ENCODE measurements around the gene ZBED6. TPM values are rescaled to one million over a fixed set of nuclear protein-coding genes. Genes with fewer than 3 reads are reported as not detected.

The ZBED6 gene
- polyA plus RNA-seq, 1 donor from 2014 or later: 5.1 TPM

DNA sequence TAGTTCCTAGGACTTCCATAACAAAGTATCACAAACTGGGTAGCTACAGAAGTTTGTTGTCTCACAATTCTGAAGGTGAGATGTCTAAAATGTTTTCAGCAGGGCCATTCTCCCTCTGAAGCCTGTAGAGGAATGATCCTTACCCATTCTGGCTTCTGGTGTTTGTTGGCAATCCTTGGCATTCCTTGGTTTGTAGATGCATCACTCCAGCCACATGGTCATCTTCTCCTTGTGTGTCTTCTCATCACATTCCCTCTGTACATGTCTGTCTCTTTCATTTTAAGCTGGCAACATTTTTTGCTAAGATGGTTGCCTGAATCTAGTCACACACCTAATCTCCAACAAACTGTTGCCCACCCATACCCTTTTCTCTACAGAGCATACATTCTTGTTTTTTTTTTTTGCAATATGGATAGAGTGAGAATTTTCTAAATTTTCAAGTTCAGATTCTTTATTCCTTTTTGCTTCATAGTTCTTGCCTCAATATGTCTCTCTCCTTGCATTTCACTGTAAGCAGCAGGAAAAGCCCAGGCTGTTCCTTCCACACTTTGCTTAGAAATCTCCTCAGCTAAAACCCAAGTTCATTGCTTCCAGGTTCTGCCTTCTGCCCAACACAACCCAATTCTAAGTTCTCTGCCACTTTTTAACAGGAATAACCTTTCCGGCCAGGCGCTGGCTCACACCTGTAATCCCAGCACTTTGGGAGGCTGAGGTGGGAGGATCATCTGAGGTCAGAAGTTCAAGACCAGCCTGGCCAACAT lies 18.3 kb downstream of the ZBED6 start:
- Histone ChIP-seq H4K20me1 (ENCODE audit: insufficient read depth) (no peaks in the 10 kb centered on the region), H3K27me3 (ENCODE audit: insufficient read depth, low read depth, low read length) (no peaks in the 10 kb centered on the region), H3K4me2 (ENCODE audit: low read length) (no peak overlapping the region), H3K79me2 (replicated peaks; ENCODE audit: insufficient read depth, low read length) (peaks cover 10% of the 10 kb centered on the region), H3K9me3 (ENCODE audit: low read length) (no peaks in the 10 kb centered on the region), H3K4me3 (ENCODE audit: low read length) (no peak overlapping the region), H3K36me3 (ENCODE audit: insufficient read depth, low read length) (no peaks in the 10 kb centered on the region), H3K27ac (ENCODE audit: low read length) (no peak overlapping the region), H2AFZ (ENCODE audit: low read depth, low read length) (no peak overlapping the region), H3K9me2 (ENCODE audit: insufficient read depth, low read length) (no peaks in the 10 kb centered on the region), H3K9ac (ENCODE audit: low read length) (no peak overlapping the region), H3F3A (ENCODE audit: insufficient read depth, low read length, poor library complexity, severe bottlenecking) (no peaks in the 10 kb centered on the region)
- TF ChIP-seq RAD21 (conservative IDR thresholded peaks at IDR 0.05) (no peak), TAF1 (IDR thresholded peaks at IDR 0.05; ENCODE audit: low read depth) (no peak), EP300 (conservative IDR thresholded peaks at IDR 0.05; ENCODE audit: poor library complexity, severe bottlenecking) (no peak), MXI1 (conservative IDR thresholded peaks at IDR 0.05; ENCODE audit: poor library complexity, severe bottlenecking) (no peak), SMC3 (conservative IDR thresholded peaks at IDR 0.05; ENCODE audit: poor library complexity) (no peak), EZH2 (IDR thresholded peaks at IDR 0.05; ENCODE audit: borderline replicate concordance, insufficient read depth, low read length, poor library complexity, severe bottlenecking) (no peak), POLR2AphosphoS5 (IDR thresholded peaks at IDR 0.05) (no peak)
- TF ChIP-seq, protein P1, sequence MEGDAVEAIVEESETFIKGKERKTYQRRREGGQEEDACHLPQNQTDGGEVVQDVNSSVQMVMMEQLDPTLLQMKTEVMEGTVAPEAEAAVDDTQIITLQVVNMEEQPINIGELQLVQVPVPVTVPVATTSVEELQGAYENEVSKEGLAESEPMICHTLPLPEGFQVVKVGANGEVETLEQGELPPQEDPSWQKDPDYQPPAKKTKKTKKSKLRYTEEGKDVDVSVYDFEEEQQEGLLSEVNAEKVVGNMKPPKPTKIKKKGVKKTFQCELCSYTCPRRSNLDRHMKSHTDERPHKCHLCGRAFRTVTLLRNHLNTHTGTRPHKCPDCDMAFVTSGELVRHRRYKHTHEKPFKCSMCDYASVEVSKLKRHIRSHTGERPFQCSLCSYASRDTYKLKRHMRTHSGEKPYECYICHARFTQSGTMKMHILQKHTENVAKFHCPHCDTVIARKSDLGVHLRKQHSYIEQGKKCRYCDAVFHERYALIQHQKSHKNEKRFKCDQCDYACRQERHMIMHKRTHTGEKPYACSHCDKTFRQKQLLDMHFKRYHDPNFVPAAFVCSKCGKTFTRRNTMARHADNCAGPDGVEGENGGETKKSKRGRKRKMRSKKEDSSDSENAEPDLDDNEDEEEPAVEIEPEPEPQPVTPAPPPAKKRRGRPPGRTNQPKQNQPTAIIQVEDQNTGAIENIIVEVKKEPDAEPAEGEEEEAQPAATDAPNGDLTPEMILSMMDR (IDR thresholded peaks at IDR 0.05; ENCODE audit: poor library complexity, severe bottlenecking): no peak
- TF ChIP-seq, protein P2, sequence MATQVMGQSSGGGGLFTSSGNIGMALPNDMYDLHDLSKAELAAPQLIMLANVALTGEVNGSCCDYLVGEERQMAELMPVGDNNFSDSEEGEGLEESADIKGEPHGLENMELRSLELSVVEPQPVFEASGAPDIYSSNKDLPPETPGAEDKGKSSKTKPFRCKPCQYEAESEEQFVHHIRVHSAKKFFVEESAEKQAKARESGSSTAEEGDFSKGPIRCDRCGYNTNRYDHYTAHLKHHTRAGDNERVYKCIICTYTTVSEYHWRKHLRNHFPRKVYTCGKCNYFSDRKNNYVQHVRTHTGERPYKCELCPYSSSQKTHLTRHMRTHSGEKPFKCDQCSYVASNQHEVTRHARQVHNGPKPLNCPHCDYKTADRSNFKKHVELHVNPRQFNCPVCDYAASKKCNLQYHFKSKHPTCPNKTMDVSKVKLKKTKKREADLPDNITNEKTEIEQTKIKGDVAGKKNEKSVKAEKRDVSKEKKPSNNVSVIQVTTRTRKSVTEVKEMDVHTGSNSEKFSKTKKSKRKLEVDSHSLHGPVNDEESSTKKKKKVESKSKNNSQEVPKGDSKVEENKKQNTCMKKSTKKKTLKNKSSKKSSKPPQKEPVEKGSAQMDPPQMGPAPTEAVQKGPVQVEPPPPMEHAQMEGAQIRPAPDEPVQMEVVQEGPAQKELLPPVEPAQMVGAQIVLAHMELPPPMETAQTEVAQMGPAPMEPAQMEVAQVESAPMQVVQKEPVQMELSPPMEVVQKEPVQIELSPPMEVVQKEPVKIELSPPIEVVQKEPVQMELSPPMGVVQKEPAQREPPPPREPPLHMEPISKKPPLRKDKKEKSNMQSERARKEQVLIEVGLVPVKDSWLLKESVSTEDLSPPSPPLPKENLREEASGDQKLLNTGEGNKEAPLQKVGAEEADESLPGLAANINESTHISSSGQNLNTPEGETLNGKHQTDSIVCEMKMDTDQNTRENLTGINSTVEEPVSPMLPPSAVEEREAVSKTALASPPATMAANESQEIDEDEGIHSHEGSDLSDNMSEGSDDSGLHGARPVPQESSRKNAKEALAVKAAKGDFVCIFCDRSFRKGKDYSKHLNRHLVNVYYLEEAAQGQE (IDR thresholded peaks at IDR 0.05; ENCODE audit: borderline replicate concordance): no peak

DNA sequence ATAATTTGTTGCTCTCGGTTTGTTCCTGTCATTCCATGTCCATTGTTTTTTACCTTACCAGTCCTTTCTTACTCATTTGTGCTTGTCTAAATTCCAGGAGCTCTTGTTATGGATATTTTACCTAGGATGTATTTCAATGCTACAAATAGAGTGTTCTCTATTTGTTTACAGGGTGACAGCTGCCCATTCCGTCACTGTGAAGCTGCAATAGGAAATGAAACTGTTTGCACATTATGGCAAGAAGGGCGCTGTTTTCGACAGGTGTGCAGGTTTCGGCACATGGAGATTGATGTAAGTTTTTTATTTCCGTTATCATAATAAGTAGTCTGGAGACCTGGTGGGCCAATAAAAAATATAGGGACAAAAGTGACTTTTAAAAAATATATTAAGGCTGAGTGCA lies 23.0 kb downstream of the ZBED6 start:
- no peak overlapping the region for H3K27ac ChIP-seq (ENCODE audit: low read length)

More for the DNA sequence above, 23.0 kb downstream of the ZBED6 start:
- H3K79me2 ChIP-seq (replicated peaks; ENCODE audit: insufficient read depth, low read length): no peaks in the 10 kb centered on the region
- H2AFZ ChIP-seq (ENCODE audit: low read depth, low read length): no peak overlapping the region
- no peaks in the 10 kb centered on the region for H3K9me2 ChIP-seq (ENCODE audit: insufficient read depth, low read length)
- H3K4me2 ChIP-seq (ENCODE audit: low read length): no peak overlapping the region
- no peak overlapping the region for H3K4me3 ChIP-seq (ENCODE audit: low read length)
- no peaks in the 10 kb centered on the region for H3K36me3 ChIP-seq (ENCODE audit: insufficient read depth, low read length)
- no peaks in the 10 kb centered on the region for H4K20me1 ChIP-seq (ENCODE audit: insufficient read depth)
- TF ChIP-seq, protein P1 (IDR thresholded peaks at IDR 0.05; ENCODE audit: poor library complexity, severe bottlenecking): no peak
- TF ChIP-seq, protein P2 (IDR thresholded peaks at IDR 0.05; ENCODE audit: borderline replicate concordance): no peak
- TF ChIP-seq RAD21 (conservative IDR thresholded peaks at IDR 0.05) (no peak), EZH2 (IDR thresholded peaks at IDR 0.05; ENCODE audit: borderline replicate concordance, insufficient read depth, low read length, poor library complexity, severe bottlenecking) (no peak), MXI1 (conservative IDR thresholded peaks at IDR 0.05; ENCODE audit: poor library complexity, severe bottlenecking) (no peak), POLR2AphosphoS5 (IDR thresholded peaks at IDR 0.05) (no peak)
- no peaks in the 10 kb centered on the region for H3F3A ChIP-seq (ENCODE audit: insufficient read depth, low read length, poor library complexity, severe bottlenecking)
- H3K9me3 ChIP-seq (ENCODE audit: low read length): no peaks in the 10 kb centered on the region
- no peaks in the 10 kb centered on the region for H3K27me3 ChIP-seq (ENCODE audit: insufficient read depth, low read depth, low read length)
- no peak overlapping the region for H3K9ac ChIP-seq (ENCODE audit: low read length)
